Measurements from ENCODE around the gene VIPR1.

VIPR1 gene

GRCh38 chr3:42502429-42503250 is at the start of gene VIPR1:
VIPR1 (plus strand) TSS chr3:42502643; CDS start chr3:42502736, 93 bp downstream.
- peak within 1 kb of the TSS; percentile 32 for H3K4me3 ChIP-seq (ENCODE audit: low read depth, low read length)
- TF ChIP-seq CTCF (IDR thresholded peaks at IDR 0.05; ENCODE audit: low read depth, low read length): no peak
- DNase-seq (ENCODE audit: low read depth, low spot score): no peak
- in situ Hi-C loops (cut with HindIII; ENCODE audit: low sequenced_read_pairs): no loop called here

- DNase-seq (ENCODE audit: low read depth, low spot score): no peak
- in situ Hi-C loops (cut with HindIII; ENCODE audit: low sequenced_read_pairs): no loop called here
- H3K4me3 ChIP-seq (ENCODE audit: low read depth, low read length): no peak overlapping the region
- TF ChIP-seq CTCF (IDR thresholded peaks at IDR 0.05; ENCODE audit: low read depth, low read length): no peak
These were observed 46.2 kb upstream of the VIPR1 start for GRCh38 chr3:42456211-42456610.

- TF ChIP-seq CTCF (IDR thresholded peaks at IDR 0.05; ENCODE audit: low read depth, low read length): no peak
- H3K4me3 ChIP-seq (ENCODE audit: low read depth, low read length): no peak overlapping the region
- DNase-seq (ENCODE audit: low read depth, low spot score): no peak
- in situ Hi-C loops (cut with HindIII; ENCODE audit: low sequenced_read_pairs): no loop called here
These were observed 43.3 kb upstream of the VIPR1 start for GRCh38 chr3:42459151-42459550.

GRCh38 chr3:42461762-42462161 is 40.7 kb upstream of the VIPR1 start:
- in situ Hi-C loops (cut with HindIII; ENCODE audit: low sequenced_read_pairs): no loop called here
- H3K4me3 ChIP-seq (ENCODE audit: low read depth, low read length): no peak overlapping the region
- no peak for DNase-seq (ENCODE audit: low read depth, low spot score)
- no peak for TF ChIP-seq CTCF (IDR thresholded peaks at IDR 0.05; ENCODE audit: low read depth, low read length)

GRCh38 chr3:42463093-42463492 is 39.4 kb upstream of the VIPR1 start:
- in situ Hi-C loops (cut with HindIII; ENCODE audit: low sequenced_read_pairs): no loop called here
- H3K4me3 ChIP-seq (ENCODE audit: low read depth, low read length): no peak overlapping the region
- no peak for TF ChIP-seq CTCF (IDR thresholded peaks at IDR 0.05; ENCODE audit: low read depth, low read length)
- no peak for DNase-seq (ENCODE audit: low read depth, low spot score)

- TF ChIP-seq CTCF (IDR thresholded peaks at IDR 0.05; ENCODE audit: low read depth, low read length): no peak
- no peak for DNase-seq (ENCODE audit: low read depth, low spot score)
- no peak overlapping the region for H3K4me3 ChIP-seq (ENCODE audit: low read depth, low read length)
- in situ Hi-C loops (cut with HindIII; ENCODE audit: low sequenced_read_pairs): no loop called here
These were observed 34.3 kb upstream of the VIPR1 start for GRCh38 chr3:42468111-42468510.
